ENCODE measurements around the gene ZCCHC4.

Gene ZCCHC4

DNA sequence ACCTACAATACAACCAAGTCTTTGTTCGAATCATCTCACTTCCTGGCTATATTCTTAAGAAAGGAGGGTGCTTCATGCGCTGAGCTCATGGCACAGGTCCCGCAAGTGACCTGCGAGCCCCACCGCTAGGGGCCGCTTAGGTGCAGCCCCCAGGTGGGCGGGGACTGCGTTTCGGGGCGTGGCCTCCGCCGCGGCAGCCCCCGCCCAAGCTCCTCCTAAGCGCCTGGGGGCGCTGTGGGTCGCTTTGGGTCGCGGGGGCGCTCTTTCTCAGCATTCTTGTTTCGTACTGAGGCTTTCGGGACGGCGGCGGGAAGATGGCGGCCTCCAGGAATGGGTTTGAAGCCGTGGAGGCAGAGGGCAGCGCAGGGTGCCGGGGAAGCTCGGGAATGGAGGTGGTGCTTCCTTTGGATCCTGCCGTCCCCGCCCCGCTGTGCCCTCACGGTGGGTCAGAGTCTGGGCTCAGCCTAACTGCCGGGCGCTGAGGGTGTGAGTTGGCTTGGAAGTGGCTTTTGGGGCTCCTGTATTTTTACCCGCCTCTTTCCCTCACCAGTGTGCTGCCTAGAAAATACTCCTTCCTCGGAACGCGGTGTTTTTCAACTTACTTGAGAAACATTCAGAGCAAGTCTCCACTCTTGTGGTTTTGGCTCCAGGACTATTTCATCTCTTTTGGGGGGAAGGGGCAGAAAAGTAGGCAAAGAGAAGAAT, at the start of gene ZCCHC4:
Gene ZCCHC4 (plus strand): TSS at position 279 of the 705 bp plus-strand sequence. CDS start 36 bp downstream, at position 315.
- Histone ChIP-seq H3K9me3 (ENCODE audit: low read length) (no peaks in the 10 kb centered on the region), H3K4me1 (ENCODE audit: insufficient read depth, low read length) (peaks cover 10% of the 10 kb centered on the region), H3K36me3 (ENCODE audit: insufficient read depth, low read length) (peaks cover 7% of the 10 kb centered on the region), H3K9ac (ENCODE audit: low read length) (peak within 1 kb of the TSS; percentile 90), H3K27me3 (ENCODE audit: control insufficient read depth in 1 of 2, insufficient read depth in 2 of 2, low read length in 2 of 2) (no peaks in the 10 kb centered on the region), H3K27ac (ENCODE audit: low read depth, low read length) (peak within 1 kb of the TSS; percentile 53), H3K4me3 (ENCODE audit: low read depth in 1 of 2, low read length in 2 of 2) (peak within 1 kb of the TSS; percentile 77 to 94)

DNA sequence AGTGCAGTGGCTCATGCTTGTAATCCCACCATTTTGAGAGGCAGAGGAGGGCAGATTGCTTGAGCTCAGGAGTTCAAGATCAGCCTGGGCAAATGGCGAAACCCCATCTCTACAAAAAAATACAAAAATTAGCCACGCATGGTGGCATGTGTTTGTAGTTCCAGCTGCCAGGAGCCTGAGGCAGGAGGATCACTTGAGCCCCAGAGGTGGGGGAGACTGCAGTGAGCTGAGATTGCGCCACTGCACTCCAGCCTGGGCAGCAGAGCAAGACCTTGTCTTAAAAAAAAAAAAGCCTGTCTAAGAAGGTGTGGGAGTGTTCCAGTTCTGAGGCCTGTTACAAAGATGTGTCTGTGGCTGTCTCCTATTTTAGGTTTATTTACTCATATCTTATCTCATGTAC, 40.7 kb upstream of the ZCCHC4 start:
- H3K4me1 ChIP-seq (ENCODE audit: insufficient read depth, low read length) = no peaks in the 10 kb centered on the region

GRCh38 chr4:25280210-25280609, 32.4 kb upstream of the ZCCHC4 start:
- Histone ChIP-seq H3K27me3 (ENCODE audit: control insufficient read depth in 1 of 2, insufficient read depth in 2 of 2, low read length in 2 of 2) (no peaks in the 10 kb centered on the region), H3K36me3 (ENCODE audit: insufficient read depth, low read length) (peaks cover 9% of the 10 kb centered on the region), H3K4me1 (ENCODE audit: insufficient read depth, low read length) (no peaks in the 10 kb centered on the region), H3K9me3 (ENCODE audit: low read length) (no peaks in the 10 kb centered on the region), H3K9ac (ENCODE audit: low read length) (no peak overlapping the region), H3K27ac (ENCODE audit: low read depth, low read length) (no peak overlapping the region), H3K4me3 (ENCODE audit: low read depth in 1 of 2, low read length in 2 of 2) (no peak overlapping the region)

More for the DNA sequence above, 40.7 kb upstream of the ZCCHC4 start:
- no peak overlapping the region for H3K27ac ChIP-seq (ENCODE audit: low read depth, low read length)
- no peak overlapping the region for H3K4me3 ChIP-seq (ENCODE audit: low read depth in 1 of 2, low read length in 2 of 2)
- H3K27me3 ChIP-seq (ENCODE audit: control insufficient read depth in 1 of 2, insufficient read depth in 2 of 2, low read length in 2 of 2) = no peaks in the 10 kb centered on the region
- no peaks in the 10 kb centered on the region for H3K9me3 ChIP-seq (ENCODE audit: low read length)
- H3K9ac ChIP-seq (ENCODE audit: low read length) = no peak overlapping the region
- peaks cover 4% of the 10 kb centered on the region for H3K36me3 ChIP-seq (ENCODE audit: insufficient read depth, low read length)

DNA sequence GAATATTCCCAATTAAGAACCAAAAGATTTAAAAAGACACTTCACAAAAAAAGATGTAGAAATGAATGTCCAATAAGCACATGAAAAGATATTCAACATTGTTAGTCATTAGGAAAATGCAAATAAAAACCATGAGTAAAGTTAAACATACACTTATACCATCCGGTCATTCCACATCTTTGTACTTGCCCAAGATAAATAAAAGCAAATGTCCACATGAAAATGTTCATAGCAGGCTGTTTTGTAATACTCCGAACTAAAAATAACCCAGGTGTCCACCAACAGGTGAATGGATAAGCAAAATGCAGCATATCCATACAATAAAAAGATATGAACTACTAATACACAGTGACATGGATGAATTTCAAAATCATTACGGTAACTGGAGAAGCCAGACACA, 28.6 kb upstream of the ZCCHC4 start:
- Histone ChIP-seq H3K9me3 (ENCODE audit: low read length) (no peaks in the 10 kb centered on the region), H3K36me3 (ENCODE audit: insufficient read depth, low read length) (peaks cover 9% of the 10 kb centered on the region), H3K4me3 (ENCODE audit: low read depth in 1 of 2, low read length in 2 of 2) (no peak overlapping the region), H3K4me1 (ENCODE audit: insufficient read depth, low read length) (no peaks in the 10 kb centered on the region), H3K27ac (ENCODE audit: low read depth, low read length) (no peak overlapping the region), H3K27me3 (ENCODE audit: control insufficient read depth in 1 of 2, insufficient read depth in 2 of 2, low read length in 2 of 2) (no peaks in the 10 kb centered on the region), H3K9ac (ENCODE audit: low read length) (no peak overlapping the region)

DNA sequence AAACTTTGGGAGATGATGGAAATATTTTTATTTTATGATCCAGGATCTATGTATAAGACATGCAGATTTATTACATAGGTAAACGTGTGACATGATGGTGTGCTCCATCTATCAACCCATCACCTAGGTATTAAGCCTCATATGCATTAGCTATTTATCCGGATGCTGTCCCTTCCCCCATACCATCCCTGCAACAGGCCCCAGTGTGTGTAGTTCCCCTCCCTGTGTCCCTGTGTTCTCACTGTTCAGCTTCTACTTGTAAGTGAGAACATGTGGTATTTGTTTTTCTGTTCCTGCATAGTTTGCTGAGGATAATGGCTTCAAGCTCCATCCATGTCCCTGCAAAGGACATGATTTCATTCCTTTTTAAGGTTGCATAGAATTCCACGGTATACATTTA, 28.1 kb upstream of the ZCCHC4 start:
- Histone ChIP-seq H3K27me3 (ENCODE audit: control insufficient read depth in 1 of 2, insufficient read depth in 2 of 2, low read length in 2 of 2) (no peaks in the 10 kb centered on the region), H3K9me3 (ENCODE audit: low read length) (no peaks in the 10 kb centered on the region), H3K4me3 (ENCODE audit: low read depth in 1 of 2, low read length in 2 of 2) (no peak overlapping the region), H3K27ac (ENCODE audit: low read depth, low read length) (no peak overlapping the region), H3K36me3 (ENCODE audit: insufficient read depth, low read length) (peaks cover 9% of the 10 kb centered on the region), H3K4me1 (ENCODE audit: insufficient read depth, low read length) (no peaks in the 10 kb centered on the region), H3K9ac (ENCODE audit: low read length) (no peak overlapping the region)

GRCh38 chr4:25290490-25291067, 22.0 kb upstream of the ZCCHC4 start:
- no peaks in the 10 kb centered on the region for H3K4me1 ChIP-seq (ENCODE audit: insufficient read depth, low read length)
- no peaks in the 10 kb centered on the region for H3K27me3 ChIP-seq (ENCODE audit: control insufficient read depth in 1 of 2, insufficient read depth in 2 of 2, low read length in 2 of 2)

GRCh38 chr4:25291158-25291733, 21.3 kb upstream of the ZCCHC4 start:
- no peaks in the 10 kb centered on the region for H3K4me1 ChIP-seq (ENCODE audit: insufficient read depth, low read length)
- no peak overlapping the region for H3K27ac ChIP-seq (ENCODE audit: low read depth, low read length)
- H3K4me3 ChIP-seq (ENCODE audit: low read depth in 1 of 2, low read length in 2 of 2) = no peak overlapping the region
- H3K9ac ChIP-seq (ENCODE audit: low read length) = no peak overlapping the region
- H3K36me3 ChIP-seq (ENCODE audit: insufficient read depth, low read length) = no peaks in the 10 kb centered on the region
- no peaks in the 10 kb centered on the region for H3K27me3 ChIP-seq (ENCODE audit: control insufficient read depth in 1 of 2, insufficient read depth in 2 of 2, low read length in 2 of 2)
- no peaks in the 10 kb centered on the region for H3K9me3 ChIP-seq (ENCODE audit: low read length)

More at GRCh38 chr4:25290490-25291067, 22.0 kb upstream of the ZCCHC4 start:
- Histone ChIP-seq H3K27ac (ENCODE audit: low read depth, low read length) (no peak overlapping the region), H3K9me3 (ENCODE audit: low read length) (no peaks in the 10 kb centered on the region), H3K36me3 (ENCODE audit: insufficient read depth, low read length) (no peaks in the 10 kb centered on the region), H3K9ac (ENCODE audit: low read length) (no peak overlapping the region), H3K4me3 (ENCODE audit: low read depth in 1 of 2, low read length in 2 of 2) (no peak overlapping the region)

DNA sequence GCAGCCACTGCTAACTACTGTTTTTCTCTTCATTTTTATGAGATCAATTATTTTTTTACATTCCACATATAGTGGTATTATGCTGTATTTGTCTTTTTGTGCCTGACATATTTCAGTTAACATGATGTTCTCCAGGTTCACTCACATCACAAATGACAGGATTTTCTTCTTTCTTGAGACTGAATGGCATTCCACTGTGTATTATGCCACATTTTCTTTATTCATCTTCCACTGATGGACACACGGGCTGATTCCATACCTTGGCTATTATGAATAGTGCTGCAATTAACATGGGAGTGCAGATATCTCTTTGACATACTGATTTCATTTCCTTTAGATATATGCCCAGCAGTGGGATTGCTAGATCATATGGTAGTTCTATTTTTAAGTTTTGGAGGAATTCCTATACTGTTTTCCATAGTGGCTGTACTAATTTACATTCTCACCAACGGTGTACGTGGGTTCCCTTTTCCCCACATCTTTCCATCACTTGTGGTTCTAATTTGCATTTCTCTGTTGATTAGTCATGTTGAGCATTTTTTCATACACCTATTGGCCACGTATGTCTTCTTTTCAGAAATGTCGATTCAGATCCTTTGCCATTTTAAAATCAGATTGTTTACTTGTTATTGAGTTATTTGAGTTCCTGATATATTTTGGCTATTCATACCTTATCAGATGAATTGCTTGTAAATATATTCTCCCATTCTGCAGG, 14.9 kb upstream of the ZCCHC4 start:
- no peak overlapping the region for H3K9ac ChIP-seq (ENCODE audit: low read length)

GRCh38 chr4:25299476-25300203, 12.9 kb upstream of the ZCCHC4 start:
- H3K4me3 ChIP-seq (ENCODE audit: low read depth in 1 of 2, low read length in 2 of 2) = no peak overlapping the region

More for the DNA sequence above, 14.9 kb upstream of the ZCCHC4 start:
- no peaks in the 10 kb centered on the region for H3K9me3 ChIP-seq (ENCODE audit: low read length)
- no peaks in the 10 kb centered on the region for H3K4me1 ChIP-seq (ENCODE audit: insufficient read depth, low read length)
- no peak overlapping the region for H3K27ac ChIP-seq (ENCODE audit: low read depth, low read length)
- no peaks in the 10 kb centered on the region for H3K27me3 ChIP-seq (ENCODE audit: control insufficient read depth in 1 of 2, insufficient read depth in 2 of 2, low read length in 2 of 2)
- no peaks in the 10 kb centered on the region for H3K36me3 ChIP-seq (ENCODE audit: insufficient read depth, low read length)
- H3K4me3 ChIP-seq (ENCODE audit: low read depth in 1 of 2, low read length in 2 of 2) = no peak overlapping the region

DNA sequence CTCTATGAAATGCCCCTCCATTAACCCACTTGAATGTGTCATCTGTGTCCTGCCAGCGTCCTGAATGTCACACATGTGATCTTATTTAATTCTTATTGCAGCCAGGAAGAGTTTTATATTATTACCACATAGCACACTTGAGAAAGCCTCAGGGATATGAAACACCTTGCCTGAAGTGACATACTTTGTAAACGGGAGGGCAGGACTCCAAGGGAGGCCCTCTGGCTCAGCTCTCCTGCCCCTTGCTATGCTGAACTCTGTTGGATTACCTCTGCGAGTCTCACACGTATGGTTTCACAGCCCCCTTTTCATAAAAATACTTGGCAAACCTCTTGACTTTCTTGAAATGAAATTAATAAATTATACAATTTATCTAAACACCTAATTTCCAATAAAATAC, 11.1 kb upstream of the ZCCHC4 start:
- no peak overlapping the region for H3K27ac ChIP-seq (ENCODE audit: low read depth, low read length)
- H3K27me3 ChIP-seq (ENCODE audit: control insufficient read depth in 1 of 2, insufficient read depth in 2 of 2, low read length in 2 of 2) = no peaks in the 10 kb centered on the region
- H3K9me3 ChIP-seq (ENCODE audit: low read length) = no peaks in the 10 kb centered on the region
- H3K36me3 ChIP-seq (ENCODE audit: insufficient read depth, low read length) = no peaks in the 10 kb centered on the region
- H3K9ac ChIP-seq (ENCODE audit: low read length) = no peak overlapping the region
- H3K4me3 ChIP-seq (ENCODE audit: low read depth in 1 of 2, low read length in 2 of 2) = no peak overlapping the region
- H3K4me1 ChIP-seq (ENCODE audit: insufficient read depth, low read length) = no peaks in the 10 kb centered on the region

More at GRCh38 chr4:25299476-25300203, 12.9 kb upstream of the ZCCHC4 start:
- Histone ChIP-seq H3K4me1 (ENCODE audit: insufficient read depth, low read length) (no peaks in the 10 kb centered on the region), H3K9ac (ENCODE audit: low read length) (no peak overlapping the region), H3K27ac (ENCODE audit: low read depth, low read length) (no peak overlapping the region), H3K36me3 (ENCODE audit: insufficient read depth, low read length) (no peaks in the 10 kb centered on the region), H3K9me3 (ENCODE audit: low read length) (no peaks in the 10 kb centered on the region), H3K27me3 (ENCODE audit: control insufficient read depth in 1 of 2, insufficient read depth in 2 of 2, low read length in 2 of 2) (no peaks in the 10 kb centered on the region)

DNA sequence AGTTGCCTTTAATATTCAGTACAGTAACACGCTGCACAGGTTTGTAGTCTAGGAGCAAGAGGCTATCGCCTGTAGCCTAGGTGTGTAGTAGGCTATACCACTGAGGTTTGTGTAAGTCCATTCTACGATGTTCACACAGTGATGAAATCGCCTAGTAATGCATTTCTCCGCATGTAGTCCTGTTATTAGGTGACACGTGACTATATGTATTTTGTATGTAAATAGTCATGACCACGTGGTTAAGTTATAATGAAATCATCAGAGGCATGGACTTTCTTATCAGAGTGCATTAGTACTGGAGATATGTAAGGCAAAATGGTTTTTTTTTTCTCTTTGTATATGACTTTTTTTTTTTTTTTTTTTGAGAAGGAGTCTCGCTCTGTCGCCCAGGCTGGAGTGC, 9.9 kb upstream of the ZCCHC4 start:
- Histone ChIP-seq H3K27me3 (ENCODE audit: control insufficient read depth in 1 of 2, insufficient read depth in 2 of 2, low read length in 2 of 2) (no peaks in the 10 kb centered on the region), H3K9me3 (ENCODE audit: low read length) (no peaks in the 10 kb centered on the region), H3K4me1 (ENCODE audit: insufficient read depth, low read length) (no peaks in the 10 kb centered on the region), H3K9ac (ENCODE audit: low read length) (no peak overlapping the region), H3K36me3 (ENCODE audit: insufficient read depth, low read length) (no peaks in the 10 kb centered on the region), H3K4me3 (ENCODE audit: low read depth in 1 of 2, low read length in 2 of 2) (no peak overlapping the region), H3K27ac (ENCODE audit: low read depth, low read length) (no peak overlapping the region)

Measured in muscle layer of colon (tissue), 2 donors.